Chondrocyte (in vitro differentiated cells): ENCODE results near the gene CYP20A1. TPM values are rescaled to one million over a fixed set of nuclear protein-coding genes. Genes with fewer than 3 reads are reported as not detected.
"Not testable (repeated sequence)": the region's sequence is repeated elsewhere in the genome, so short reads cannot be mapped to it uniquely, and the experiment has no call there.

Experiments
- DNase-seq: peaks from one replicate; pipeline ENCODE4 v3.0.0; 2021; ENCODE audit warnings: mixed read lengths, low spot score
- H3K27ac Mint-ChIP-seq: one replicate; pipeline ENCODE4 v1.8.0; 2021; ENCODE audit warnings: mild to moderate bottlenecking, moderate library complexity, mixed read lengths; ENCODE audit not compliant: unreplicated experiment
- H3K27me3 Mint-ChIP-seq: 2 replicates; pipeline ENCODE4 v1.8.0; 2021; ENCODE audit warnings: low read depth, mixed read lengths
- H3K36me3 Mint-ChIP-seq: 2 replicates; pipeline ENCODE4 v1.8.0; 2021; ENCODE audit warnings: low read depth, mixed read lengths
- H3K4me1 Mint-ChIP-seq: 2 replicates; pipeline ENCODE4 v1.8.0; 2021; ENCODE audit warnings: low read depth, mild to moderate bottlenecking, mixed read lengths
- H3K4me3 Mint-ChIP-seq: one replicate; pipeline ENCODE4 v1.8.0; 2021; ENCODE audit warnings: mild to moderate bottlenecking, moderate library complexity, mixed read lengths; ENCODE audit not compliant: unreplicated experiment
- H3K9me3 Mint-ChIP-seq: 2 replicates; pipeline ENCODE4 v1.8.0; 2021; ENCODE audit warnings: low read depth, mixed read lengths
- total RNA-seq: library from RNA; stranded (reverse); gene quantifications from 3 replicates; pipeline ENCODE4 v1.2.1, GENCODE V29; 2021
- TF ChIP-seq, protein P1 (sequence below): fragments of 200-600 bp; sonication (generic); IDR thresholded peaks from 2 replicates; pipeline ENCODE4 v1.5.0; 2021; ENCODE audit warnings: antibody characterized with exemption, mild to moderate bottlenecking, moderate library complexity

The CYP20A1 gene
- total RNA-seq, 1 donor from 2014 or later: 30.7 TPM

DNA sequence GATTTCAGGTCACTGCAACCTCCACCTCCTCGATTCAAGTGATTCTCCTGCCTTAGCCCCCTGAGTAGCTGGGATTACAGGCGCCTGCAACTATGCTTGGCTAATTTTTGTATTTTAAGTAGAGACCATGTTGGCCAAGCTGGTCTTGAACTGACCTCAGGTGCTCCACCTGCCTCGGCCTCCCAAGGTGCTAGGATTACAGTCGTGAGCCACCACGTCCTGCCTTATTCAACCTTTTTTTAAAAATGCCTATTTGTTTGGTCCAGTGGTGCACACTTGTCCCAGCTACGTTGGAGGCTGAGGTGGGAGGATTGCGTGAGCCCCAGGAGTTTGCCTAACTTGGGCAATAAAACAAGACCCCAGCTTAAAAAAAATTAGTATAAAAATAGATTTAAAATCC lies 43.3 kb downstream of the CYP20A1 start:
- peaks cover 16% of the 10 kb centered on the region for H3K36me3 Mint-ChIP-seq
- no peak overlapping the region for H3K27ac Mint-ChIP-seq
- no peaks in the 10 kb centered on the region for H3K27me3 Mint-ChIP-seq
- no peaks in the 10 kb centered on the region for H3K9me3 Mint-ChIP-seq
- DNase-seq: no peak
- no peak overlapping the region for H3K4me3 Mint-ChIP-seq
- peaks cover 17% of the 10 kb centered on the region for H3K4me1 Mint-ChIP-seq
- TF ChIP-seq, protein P1, sequence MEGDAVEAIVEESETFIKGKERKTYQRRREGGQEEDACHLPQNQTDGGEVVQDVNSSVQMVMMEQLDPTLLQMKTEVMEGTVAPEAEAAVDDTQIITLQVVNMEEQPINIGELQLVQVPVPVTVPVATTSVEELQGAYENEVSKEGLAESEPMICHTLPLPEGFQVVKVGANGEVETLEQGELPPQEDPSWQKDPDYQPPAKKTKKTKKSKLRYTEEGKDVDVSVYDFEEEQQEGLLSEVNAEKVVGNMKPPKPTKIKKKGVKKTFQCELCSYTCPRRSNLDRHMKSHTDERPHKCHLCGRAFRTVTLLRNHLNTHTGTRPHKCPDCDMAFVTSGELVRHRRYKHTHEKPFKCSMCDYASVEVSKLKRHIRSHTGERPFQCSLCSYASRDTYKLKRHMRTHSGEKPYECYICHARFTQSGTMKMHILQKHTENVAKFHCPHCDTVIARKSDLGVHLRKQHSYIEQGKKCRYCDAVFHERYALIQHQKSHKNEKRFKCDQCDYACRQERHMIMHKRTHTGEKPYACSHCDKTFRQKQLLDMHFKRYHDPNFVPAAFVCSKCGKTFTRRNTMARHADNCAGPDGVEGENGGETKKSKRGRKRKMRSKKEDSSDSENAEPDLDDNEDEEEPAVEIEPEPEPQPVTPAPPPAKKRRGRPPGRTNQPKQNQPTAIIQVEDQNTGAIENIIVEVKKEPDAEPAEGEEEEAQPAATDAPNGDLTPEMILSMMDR: no peak

DNA sequence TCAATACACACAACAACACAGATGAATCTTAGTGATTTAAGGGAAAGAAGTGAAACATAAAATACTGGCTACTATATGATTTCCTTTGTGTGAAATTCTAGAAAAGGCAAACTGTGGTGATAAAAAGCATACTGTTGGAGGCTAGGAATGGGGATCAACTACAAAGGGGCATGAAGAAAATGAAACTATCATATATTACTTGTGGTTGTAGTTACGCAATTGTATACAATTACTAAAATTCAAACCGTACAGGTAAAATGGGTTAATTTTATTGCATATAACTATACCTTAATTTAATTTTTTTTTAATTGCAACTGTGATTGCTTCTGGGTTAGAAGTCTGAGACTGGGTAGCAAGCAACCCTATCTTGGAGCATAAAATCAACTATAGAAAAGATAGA lies 47.7 kb downstream of the CYP20A1 start:
- Mint-ChIP-seq H3K27me3 (no peaks in the 10 kb centered on the region), H3K4me1 (no peaks in the 10 kb centered on the region), H3K36me3 (peaks cover 14% of the 10 kb centered on the region), H3K9me3 (no peaks in the 10 kb centered on the region), H3K27ac (no peak overlapping the region), H3K4me3 (no peak overlapping the region)
- TF ChIP-seq, protein P1: no peak
- no peak for DNase-seq

DNA sequence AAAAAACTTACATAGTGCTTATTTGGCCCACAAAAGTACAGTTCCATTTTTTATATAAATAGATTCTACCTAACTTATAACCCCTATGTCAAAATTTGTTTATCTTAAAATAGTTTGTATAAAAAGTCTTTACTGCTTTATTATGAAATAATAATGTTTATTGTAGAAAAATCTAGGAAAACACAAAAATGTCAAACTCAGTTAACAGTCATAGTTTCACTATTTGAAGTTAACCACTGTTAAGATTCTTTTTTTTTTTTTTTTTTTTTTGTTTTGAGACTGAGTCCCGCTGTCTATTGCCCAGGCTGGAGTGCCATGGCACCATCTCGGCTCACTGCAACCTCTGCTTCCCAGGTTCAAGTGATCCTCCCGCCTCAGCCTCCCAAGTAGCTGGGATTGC lies 62.8 kb downstream of the CYP20A1 start:
- no peak for DNase-seq
- Mint-ChIP-seq H3K27ac (no peak overlapping the region), H3K27me3 (no peaks in the 10 kb centered on the region), H3K36me3 (peaks cover 5% of the 10 kb centered on the region), H3K4me1 (peaks cover 3% of the 10 kb centered on the region), H3K4me3 (no peak overlapping the region), H3K9me3 (no peaks in the 10 kb centered on the region)
- TF ChIP-seq, protein P1: no peak

DNA sequence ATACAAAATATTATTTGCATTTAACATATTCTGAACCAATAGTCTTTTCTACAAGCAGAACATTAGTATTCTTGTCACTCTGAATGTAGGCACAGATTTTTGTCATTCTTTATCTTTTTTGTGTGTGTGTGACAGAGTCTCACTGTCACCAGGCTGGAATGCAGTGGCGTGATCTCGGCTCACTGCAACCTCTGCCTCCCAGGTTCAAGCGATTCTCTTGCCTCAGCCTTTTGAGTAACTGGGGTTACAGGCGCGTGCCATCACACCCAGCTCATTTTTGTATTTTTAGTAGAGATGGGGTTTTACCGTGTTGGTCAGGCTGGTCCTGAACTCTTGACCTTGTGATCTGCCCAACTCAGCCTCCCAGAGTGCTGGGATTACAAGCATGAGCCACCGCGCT lies 63.8 kb downstream of the CYP20A1 start:
- not testable (repeated sequence) for H3K4me1 Mint-ChIP-seq, H3K27ac Mint-ChIP-seq, H3K4me3 Mint-ChIP-seq, H3K9me3 Mint-ChIP-seq, H3K27me3 Mint-ChIP-seq, H3K36me3 Mint-ChIP-seq, DNase-seq

DNA sequence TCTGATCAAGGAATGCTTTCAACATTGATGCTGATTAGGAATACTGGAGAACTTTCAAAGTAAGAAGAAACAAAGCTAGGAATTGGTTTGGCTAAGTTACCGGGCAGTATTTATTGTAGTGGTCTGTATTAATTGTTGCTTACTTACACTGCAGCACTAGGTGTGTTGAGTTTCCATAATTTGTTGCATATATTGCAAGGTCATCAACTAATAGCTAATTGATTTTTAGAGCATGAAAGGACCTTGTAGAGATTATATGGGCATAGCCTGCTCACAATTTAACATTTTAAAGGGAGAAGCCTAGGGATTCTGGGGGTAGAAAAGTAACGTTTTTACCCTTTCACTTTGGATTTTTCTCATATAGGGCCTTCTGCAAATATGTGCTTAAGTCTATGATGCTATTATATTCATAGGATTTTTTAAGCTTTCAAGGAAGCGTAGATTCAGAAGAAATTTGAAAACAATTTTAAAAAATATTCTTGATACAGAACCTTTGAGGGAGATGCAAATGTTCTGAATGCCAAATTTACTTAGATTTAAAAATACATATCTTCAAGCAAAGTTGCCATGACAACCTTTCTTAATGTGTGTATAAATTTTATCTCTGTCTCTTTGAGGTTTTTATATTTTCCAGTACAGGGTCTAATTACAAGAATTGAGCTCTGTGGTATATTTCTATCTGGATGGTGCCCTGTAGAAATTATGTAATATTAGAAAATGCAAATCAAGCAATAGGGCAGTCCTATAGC lies 72.0 kb downstream of the CYP20A1 start:
- Mint-ChIP-seq H3K4me3 (no peak overlapping the region), H3K27me3 (no peaks in the 10 kb centered on the region), H3K27ac (no peak overlapping the region), H3K9me3 (no peaks in the 10 kb centered on the region), H3K4me1 (peaks cover 6% of the 10 kb centered on the region), H3K36me3 (peaks cover 8% of the 10 kb centered on the region)
- TF ChIP-seq, protein P1: no peak
- no peak for DNase-seq

DNA sequence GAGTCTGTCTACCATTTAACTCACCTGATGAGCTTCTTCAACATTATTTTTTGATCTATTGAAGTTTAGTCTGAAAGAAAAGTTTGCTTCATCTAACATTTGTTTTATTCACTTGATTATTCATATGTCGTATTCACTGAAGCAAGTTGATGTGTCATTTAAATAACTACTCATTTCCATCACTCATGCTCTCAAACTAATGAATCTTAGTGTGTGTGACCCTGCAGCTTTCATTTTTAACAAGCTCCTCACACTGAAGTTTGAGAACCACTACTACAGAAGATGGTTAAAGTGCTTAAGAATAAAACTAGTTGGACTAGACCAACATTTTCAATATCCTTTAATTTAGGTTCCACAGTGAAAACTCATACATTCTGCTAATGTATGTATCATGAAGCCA lies 87.5 kb downstream of the CYP20A1 start:
- Mint-ChIP-seq H3K27me3 (no peaks in the 10 kb centered on the region), H3K36me3 (no peaks in the 10 kb centered on the region), H3K4me1 (peaks cover 28% of the 10 kb centered on the region), H3K9me3 (no peaks in the 10 kb centered on the region), H3K27ac (no peak overlapping the region), H3K4me3 (no peak overlapping the region)
- TF ChIP-seq, protein P1: no peak
- no peak for DNase-seq
